Natural killer cell (primary cell): ENCODE results near the gene PTPRM. TPM values are rescaled to one million over a fixed set of nuclear protein-coding genes. Genes with fewer than 3 reads are reported as not detected.

Experiments
- ATAC-seq, 3 donors: fragments of 150-1000 bp in 2 of 3; fragments of 200-7000 bp in 1 of 3; cut with Tn5 transposase; 1 replicate in 1 of 3; 2 replicates in 2 of 3; pipeline ENCODE4 v1.10.0; 2021; ENCODE audit warnings: mild to moderate bottlenecking in 2 of 3, moderate library complexity in 2 of 3
- DNase-seq, 2 donors: peaks; one replicate each; pipeline versions ENCODE4 v3.0.0 to v3.0.0-alpha.2; 2013 to 2021; ENCODE audit warnings: mixed read lengths in 1 of 2
- H3K27ac ChIP-seq: one replicate; pipeline ENCODE4 v1.5.1; 2013; ENCODE audit warnings: mild to moderate bottlenecking, low read length
- H3K27me3 ChIP-seq: one replicate; pipeline ENCODE4 v1.6.1; 2013; ENCODE audit warnings: low read length; ENCODE audit not compliant: control insufficient read depth, insufficient read depth
- H3K36me3 ChIP-seq: one replicate; pipeline ENCODE4 v1.6.1; 2013; ENCODE audit warnings: low read length; ENCODE audit not compliant: control insufficient read depth, insufficient read depth
- H3K4me1 ChIP-seq: one replicate; pipeline ENCODE4 v1.6.1; 2013; ENCODE audit warnings: low read length; ENCODE audit not compliant: control insufficient read depth, insufficient read depth
- H3K4me3 ChIP-seq: one replicate; pipeline ENCODE4 v1.5.1; 2013; ENCODE audit warnings: low read length
- H3K9me3 ChIP-seq: one replicate; pipeline ENCODE4 v1.6.1; 2013; ENCODE audit warnings: low read length; ENCODE audit not compliant: control insufficient read depth, insufficient read depth
- H3K27ac Mint-ChIP-seq, 2 donors: one replicate each; pipeline ENCODE4 v1.8.0; 2022; ENCODE audit warnings: mild to moderate bottlenecking in 2 of 2, mixed read lengths in 2 of 2, moderate library complexity in 1 of 2
- H3K27me3 Mint-ChIP-seq, 2 donors: one replicate each; pipeline ENCODE4 v1.8.0; 2022; ENCODE audit warnings: low read depth in 2 of 2, mixed read lengths in 2 of 2
- H3K36me3 Mint-ChIP-seq: one replicate; pipeline ENCODE4 v1.8.0; 2022; ENCODE audit warnings: mixed read lengths
- H3K4me1 Mint-ChIP-seq, 2 donors: one replicate each; pipeline ENCODE4 v1.8.0; 2022; ENCODE audit warnings: mixed read lengths in 2 of 2
- H3K4me3 Mint-ChIP-seq: one replicate; pipeline ENCODE4 v1.8.0; 2022; ENCODE audit warnings: mild to moderate bottlenecking, moderate library complexity, mixed read lengths
- H3K9me3 Mint-ChIP-seq, 2 donors: one replicate each; pipeline ENCODE4 v1.8.0; 2022; ENCODE audit warnings: mixed read lengths in 2 of 2
- CTCF ChIP-seq: fragments of 200-600 bp; IDR thresholded peaks from one replicate; pipeline ENCODE4 v1.8.0; 2022; ENCODE audit warnings: antibody characterized with exemption
- WGBS: methylation state at CpG from one replicate; pipeline ENCODE4 v1.1.7; 2013; ENCODE audit warnings: missing lambda C conversion rate; ENCODE audit not compliant: insufficient coverage; 5-methylcytosine and 5-hydroxymethylcytosine counted together
- intact Hi-C: fragments of 100-400 bp; cut with micrococcal nuclease; formaldehyde crosslinking; loops from one replicate; pipeline ENCODE4 v1.14.2; 2022
- total RNA-seq, 4 donors: library from RNA; stranded (reverse); fragments of 120-200 nt in 1 of 4; gene quantifications; one replicate each; pipeline versions ENCODE4 v1.2.3 to v1.2.4, GENCODE V29; 2013 to 2022

The PTPRM gene
- total RNA-seq, 3 donors from 2014 or later (not counting 1 experiment from before 2014, with no cell fraction given) = 5.0 to 13.2 (median 12.1) TPM

GRCh38 chr18:7725473-7725872, 158.4 kb downstream of the PTPRM start:
- 91% methylated on average over 9 of the region's 9 CpGs for WGBS
- TF ChIP-seq CTCF = no peak
- Mint-ChIP-seq H3K36me3 (no peaks in the 10 kb centered on the region), H3K4me3 (no peak overlapping the region), H3K9me3 (peaks cover 4% of the 10 kb centered on the region in 2 donors), H3K4me1 (no peaks in the 10 kb centered on the region), H3K27ac (no peak overlapping the region), H3K27me3 (no peaks in the 10 kb centered on the region)
- Histone ChIP-seq H3K36me3 (no peaks in the 10 kb centered on the region), H3K27ac (no peak overlapping the region), H3K4me1 (no peaks in the 10 kb centered on the region), H3K27me3 (no peaks in the 10 kb centered on the region), H3K9me3 (no peaks in the 10 kb centered on the region), H3K4me3 (no peak overlapping the region)
- no peak for ATAC-seq
- intact Hi-C loops = no loop called here
- no peak for DNase-seq

GRCh38 chr18:7725897-7726296, 158.8 kb downstream of the PTPRM start:
- Histone ChIP-seq H3K4me1 (no peaks in the 10 kb centered on the region), H3K27me3 (no peaks in the 10 kb centered on the region), H3K27ac (no peak overlapping the region), H3K9me3 (no peaks in the 10 kb centered on the region), H3K36me3 (no peaks in the 10 kb centered on the region), H3K4me3 (no peak overlapping the region)
- Mint-ChIP-seq H3K4me3 (no peak overlapping the region), H3K27ac (no peak overlapping the region), H3K27me3 (no peaks in the 10 kb centered on the region), H3K9me3 (peaks cover 4% of the 10 kb centered on the region in 2 donors), H3K36me3 (no peaks in the 10 kb centered on the region), H3K4me1 (no peaks in the 10 kb centered on the region)
- ATAC-seq = no peak
- 92% methylated on average over 10 of the region's 10 CpGs for WGBS
- TF ChIP-seq CTCF = no peak
- intact Hi-C loops = no loop called here
- no peak for DNase-seq

- H3K9me3 Mint-ChIP-seq = peaks cover 4% of the 10 kb centered on the region in 2 donors
- no peak overlapping the region for H3K4me3 Mint-ChIP-seq
- no peak overlapping the region for H3K27ac ChIP-seq
- H3K27me3 Mint-ChIP-seq = no peaks in the 10 kb centered on the region
- H3K36me3 Mint-ChIP-seq = no peaks in the 10 kb centered on the region
- H3K9me3 ChIP-seq = no peaks in the 10 kb centered on the region
- no peak for TF ChIP-seq CTCF
- ATAC-seq = no peak
- H3K27me3 ChIP-seq = no peaks in the 10 kb centered on the region
- no peak for DNase-seq
- H3K4me1 Mint-ChIP-seq = no peaks in the 10 kb centered on the region
- WGBS = 83% methylated on average over 2 of the region's 2 CpGs
- intact Hi-C loops = no loop called here
- H3K4me3 ChIP-seq = no peak overlapping the region
- no peaks in the 10 kb centered on the region for H3K4me1 ChIP-seq
- no peak overlapping the region for H3K27ac Mint-ChIP-seq
- H3K36me3 ChIP-seq = no peaks in the 10 kb centered on the region
Observed at GRCh38 chr18:7726522-7726921, 159.4 kb downstream of the PTPRM start.

GRCh38 chr18:7727361-7728076, 160.4 kb downstream of the PTPRM start:
- WGBS = 91% methylated on average over 2 of the region's 2 CpGs
- no peaks in the 10 kb centered on the region for H3K4me1 ChIP-seq
- TF ChIP-seq CTCF = no peak
- H3K27me3 ChIP-seq = no peaks in the 10 kb centered on the region
- H3K4me3 ChIP-seq = no peak overlapping the region
- Mint-ChIP-seq H3K9me3 (peaks cover 2 to 4% of the 10 kb centered on the region in 2 donors), H3K36me3 (no peaks in the 10 kb centered on the region), H3K27ac (no peak overlapping the region), H3K4me1 (no peaks in the 10 kb centered on the region), H3K27me3 (no peaks in the 10 kb centered on the region), H3K4me3 (no peak overlapping the region)
- DNase-seq = no peak
- peaks cover under 1% of the 10 kb centered on the region for H3K9me3 ChIP-seq
- intact Hi-C loops = no loop called here
- ATAC-seq = no peak
- H3K36me3 ChIP-seq = no peaks in the 10 kb centered on the region
- no peak overlapping the region for H3K27ac ChIP-seq
